Purkinje cell (primary cell): ENCODE measurements around the gene SLAMF6. TPM values are rescaled to one million over a fixed set of nuclear protein-coding genes. Genes with fewer than 3 reads are reported as not detected.

Source experiments
- polyA plus RNA-seq: library from polyadenylated mRNA; unstranded; fragments of >200 nt; fragmentation: Nextera tagmentation; gene quantifications from 2 replicates; pipeline ENCODE4 v1.2.1, GENCODE V29; 2014

Gene SLAMF6
- polyA plus RNA-seq, result not detected in 2 replicates

GRCh38 chr1:160522622-160523345 is at the start of gene SLAMF6:
Gene SLAMF6 (minus strand): TSS chr1:160523255. CDS start chr1:160523192, 63 bp downstream.

Other genes starting within 250 kb of the SLAMF6 start
- gene PEX19, start 238.1 kb downstream of the SLAMF6 start, polyA plus RNA-seq, result 19.3 and 21.9 TPM in 2 replicates
- gene COPA, start 180.0 kb downstream of the SLAMF6 start, polyA plus RNA-seq, result 54.6 and 87.0 TPM in 2 replicates
- gene NCSTN, start 179.9 kb downstream of the SLAMF6 start, polyA plus RNA-seq, result 45.3 and 55.4 TPM in 2 replicates
- gene NHLH1, start 156.2 kb downstream of the SLAMF6 start, polyA plus RNA-seq, result 1.7 and 4.6 TPM in 2 replicates
- gene VANGL2, start 122.7 kb downstream of the SLAMF6 start, polyA plus RNA-seq, result not detected in 2 replicates
- gene CD84, start 56.2 kb upstream of the SLAMF6 start, polyA plus RNA-seq, result not detected in 2 replicates
- gene SLAMF1, start 123.8 kb upstream of the SLAMF6 start, polyA plus RNA-seq, result not detected in 2 replicates
- not detected in 2 replicates for gene CD48, start 188.6 kb upstream of the SLAMF6 start, polyA plus RNA-seq
- gene SLAMF7, start 216.0 kb upstream of the SLAMF6 start, polyA plus RNA-seq, result not detected in 2 replicates